GM23338 (cell line): ENCODE measurements around the gene ACAD10. TPM values are rescaled to one million over a fixed set of nuclear protein-coding genes. Genes with fewer than 3 reads are reported as not detected.

Experiments used
- ATAC-seq: fragments of 200-7000 bp; cut with Tn5 transposase; 3 replicates; pipeline ENCODE4 v1.9.1; 2020
- DNase-seq: peaks from one replicate; pipeline ENCODE4 v3.0.0-alpha.2; 2015; ENCODE audit warnings: low spot score
- H2AFZ ChIP-seq: fragments of 200-600 bp; sonication (generic); 2 replicates; pipeline ENCODE4 v1.8.0; 2016; ENCODE audit warnings: antibody characterized with exemption, mild to moderate bottlenecking, moderate library complexity
- H3F3A ChIP-seq: fragments of 200-600 bp; sonication (generic); replicated peaks from 2 replicates; pipeline ENCODE4 v1.8.0; 2017; ENCODE audit warnings: antibody characterized with exemption, mixed run types, low read depth
- H3K27ac ChIP-seq: fragments of 200-600 bp; sonication (generic); 2 replicates; pipeline ENCODE4 v1.6.1; 2016; ENCODE audit warnings: low read depth
- H3K27me3 ChIP-seq: fragments of 200-600 bp; sonication (generic); 2 replicates; pipeline ENCODE4 v1.8.0; 2016; ENCODE audit warnings: mild to moderate bottlenecking, mixed run types, moderate library complexity; ENCODE audit not compliant: insufficient read depth
- H3K36me3 ChIP-seq: fragments of 200-600 bp; sonication (generic); 2 replicates; pipeline ENCODE4 v1.8.0; 2016; ENCODE audit warnings: mild to moderate bottlenecking; ENCODE audit not compliant: insufficient read depth
- H3K4me1 ChIP-seq: fragments of 200-600 bp; sonication (generic); 2 replicates; pipeline ENCODE4 v1.8.0; 2016; ENCODE audit warnings: mild to moderate bottlenecking, moderate library complexity; ENCODE audit not compliant: insufficient read depth
- H3K4me2 ChIP-seq: fragments of 200-600 bp; sonication (generic); 2 replicates; pipeline ENCODE4 v1.7.1; 2017; ENCODE audit warnings: mixed run types
- H3K4me3 ChIP-seq: fragments of 200-600 bp; sonication (generic); 2 replicates; pipeline ENCODE4 v1.6.1; 2016; ENCODE audit warnings: mixed run types
- H3K79me2 ChIP-seq: fragments of 200-600 bp; sonication (generic); replicated peaks from 2 replicates; pipeline ENCODE4 v1.8.0; 2017; ENCODE audit warnings: mild to moderate bottlenecking; ENCODE audit not compliant: insufficient read depth
- H3K9me2 ChIP-seq: fragments of 200-600 bp; sonication (generic); 2 replicates; pipeline ENCODE4 v1.8.0; 2017; ENCODE audit not compliant: insufficient read depth
- H4K20me1 ChIP-seq: fragments of 200-600 bp; sonication (generic); replicated peaks from 2 replicates; pipeline ENCODE4 v1.8.0; 2017; ENCODE audit warnings: mild to moderate bottlenecking; ENCODE audit not compliant: insufficient read depth
- H3K27ac Mint-ChIP-seq: 2 replicates; pipeline ENCODE4 v1.8.0; 2020; ENCODE audit warnings: inconsistent platforms, mild to moderate bottlenecking, moderate library complexity, mixed read lengths
- H3K27me3 Mint-ChIP-seq: 3 replicates; pipeline ENCODE4 v1.8.0; 2022; ENCODE audit warnings: low read depth, mild to moderate bottlenecking, moderate library complexity, mixed read lengths, inconsistent platforms; ENCODE audit not compliant: insufficient read depth, poor library complexity
- H3K36me3 Mint-ChIP-seq: 3 replicates; pipeline ENCODE4 v1.8.0; 2021; ENCODE audit warnings: low read depth, mild to moderate bottlenecking, inconsistent platforms, moderate library complexity, mixed read lengths
- H3K4me1 Mint-ChIP-seq: 3 replicates; pipeline ENCODE4 v1.8.0; 2020; ENCODE audit warnings: mild to moderate bottlenecking, inconsistent platforms, mixed read lengths
- H3K4me3 Mint-ChIP-seq: 3 replicates; pipeline ENCODE4 v1.8.0; 2021; ENCODE audit warnings: moderate library complexity, mild to moderate bottlenecking, inconsistent platforms, mixed read lengths
- H3K9me3 Mint-ChIP-seq: 3 replicates; pipeline ENCODE4 v1.8.0; 2020; ENCODE audit warnings: moderate library complexity, mild to moderate bottlenecking, inconsistent platforms, mixed read lengths
- CREB1 ChIP-seq: fragments of 250-450 bp; sonication (Bioruptor Pico); IDR thresholded peaks from 2 replicates; pipeline ENCODE4 v1.5.0; 2020; ENCODE audit warnings: low read depth, mild to moderate bottlenecking, moderate library complexity
- CTCF ChIP-seq, 2 experiments: fragments of 200-600 bp in 1 of 2; sonication (generic) in 1 of 2; conservative IDR thresholded peaks; 2 replicates each; pipeline versions ENCODE4 v1.5.1 to v1.6.1; 2016 to 2017; ENCODE audit warnings: antibody characterized with exemption in 2 of 2, low read depth in 2 of 2, mild to moderate bottlenecking in 2 of 2, moderate library complexity in 1 of 2
- EZH2 ChIP-seq: fragments of 200-600 bp; sonication (generic); IDR thresholded peaks from one replicate; pipeline ENCODE4 v1.8.0; 2017; ENCODE audit warnings: antibody characterized with exemption, mild to moderate bottlenecking, low read depth; ENCODE audit not compliant: unreplicated experiment
- EZH2phosphoT487 ChIP-seq: fragments of 200-600 bp; sonication (generic); IDR thresholded peaks from one replicate; pipeline ENCODE4 v1.8.1; 2018; ENCODE audit warnings: antibody characterized with exemption; ENCODE audit not compliant: unreplicated experiment
- JUNB ChIP-seq: IDR thresholded peaks from one replicate; pipeline ENCODE4 v1.6.1; 2016; ENCODE audit warnings: antibody characterized with exemption; ENCODE audit not compliant: unreplicated experiment
- NANOG ChIP-seq: IDR thresholded peaks from 2 replicates; pipeline ENCODE4 v1.6.1; 2016; ENCODE audit warnings: antibody characterized with exemption, borderline replicate concordance
- STAT1 ChIP-seq: IDR thresholded peaks from one replicate; pipeline ENCODE4 v1.6.1; 2016; ENCODE audit warnings: antibody characterized with exemption; ENCODE audit not compliant: unreplicated experiment
- ZNF114 ChIP-seq: fragments of 250-450 bp; sonication (Bioruptor Pico); IDR thresholded peaks from 2 replicates; pipeline ENCODE4 v1.5.0; 2020; ENCODE audit warnings: mild to moderate bottlenecking, moderate library complexity
- ZNF331 ChIP-seq: fragments of 250-450 bp; sonication (Bioruptor Pico); IDR thresholded peaks from 2 replicates; pipeline ENCODE4 v1.5.0; 2020; ENCODE audit warnings: low read depth, mild to moderate bottlenecking, moderate library complexity
- ZNF462 ChIP-seq: fragments of 250-450 bp; sonication (Bioruptor Pico); IDR thresholded peaks from 2 replicates; pipeline ENCODE4 v1.5.0; 2020; ENCODE audit warnings: mild to moderate bottlenecking, moderate library complexity
- polyA plus RNA-seq: library from polyadenylated mRNA; unstranded; fragments of >200 nt; fragmentation: Nextera tagmentation; extraction: Ambion mirVana; gene quantifications from 2 replicates; pipeline ENCODE4 v1.2.1, GENCODE V29; 2016
- total RNA-seq: library from RNA; depleted of rRNA; stranded (reverse); fragments of >200 nt; shearing (Covaris generic); gene quantifications from 2 replicates; pipeline ENCODE4 v1.2.3, GENCODE V29; 2014
- TF ChIP-seq, protein P1 (sequence below): IDR thresholded peaks from 2 replicates; pipeline ENCODE4 v1.6.1; 2016; ENCODE audit warnings: antibody characterized with exemption
- TF ChIP-seq, protein P2 (sequence below): IDR thresholded peaks from one replicate; pipeline ENCODE4 v1.6.1; 2018; ENCODE audit warnings: antibody characterized with exemption; ENCODE audit not compliant: unreplicated experiment

ACAD10 gene
- total and polyA plus RNA-seq, 2 experiments from 2014 or later, result 16.3 to 23.1 TPM

DNA sequence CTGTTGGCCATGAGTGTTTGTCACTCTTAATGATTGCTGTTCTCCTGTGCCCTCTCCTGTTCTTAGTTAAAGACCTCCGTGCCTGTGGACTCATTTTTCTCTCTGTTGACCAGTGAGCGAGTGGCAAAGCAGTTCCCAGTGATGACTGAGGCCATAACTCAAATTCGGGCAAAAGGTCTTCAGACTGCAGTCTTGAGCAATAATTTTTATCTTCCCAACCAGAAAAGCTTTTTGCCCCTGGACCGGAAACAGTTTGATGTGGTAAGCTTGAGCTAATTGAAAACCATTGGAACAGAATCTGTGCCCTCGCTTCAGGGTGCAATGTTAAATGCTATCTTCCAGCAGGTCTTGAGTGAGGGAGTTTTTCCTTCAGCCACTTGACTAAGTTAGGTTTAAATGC lies 19.8 kb downstream of the ACAD10 start (continued):
- TF ChIP-seq, protein P1, sequence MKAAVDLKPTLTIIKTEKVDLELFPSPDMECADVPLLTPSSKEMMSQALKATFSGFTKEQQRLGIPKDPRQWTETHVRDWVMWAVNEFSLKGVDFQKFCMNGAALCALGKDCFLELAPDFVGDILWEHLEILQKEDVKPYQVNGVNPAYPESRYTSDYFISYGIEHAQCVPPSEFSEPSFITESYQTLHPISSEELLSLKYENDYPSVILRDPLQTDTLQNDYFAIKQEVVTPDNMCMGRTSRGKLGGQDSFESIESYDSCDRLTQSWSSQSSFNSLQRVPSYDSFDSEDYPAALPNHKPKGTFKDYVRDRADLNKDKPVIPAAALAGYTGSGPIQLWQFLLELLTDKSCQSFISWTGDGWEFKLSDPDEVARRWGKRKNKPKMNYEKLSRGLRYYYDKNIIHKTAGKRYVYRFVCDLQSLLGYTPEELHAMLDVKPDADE, result no peak
- TF ChIP-seq ZNF114, result no peak

GRCh38 chr12:111706145-111706544 lies 20.3 kb downstream of the ACAD10 start:
- Histone ChIP-seq H3K4me3 (no peak overlapping the region), H3K36me3 (peaks cover 10% of the 10 kb centered on the region; the same call in 1 of the 2 replicates), H4K20me1 (no peaks in the 10 kb centered on the region; the same call in 1 of the 2 replicates), H3K27ac (no peak overlapping the region), H3K27me3 (no peaks in the 10 kb centered on the region), H3F3A (no peaks in the 10 kb centered on the region), H3K79me2 (no peaks in the 10 kb centered on the region), H3K4me2 (no peak overlapping the region), H3K9me2 (no peaks in the 10 kb centered on the region), H3K4me1 (no peaks in the 10 kb centered on the region), H2AFZ (no peak overlapping the region)
- ATAC-seq, result no peak
- H3K9me3 Mint-ChIP-seq, result no peaks in the 10 kb centered on the region
- H3K27ac Mint-ChIP-seq, result no peak overlapping the region
- H3K36me3 Mint-ChIP-seq, result peaks cover 18% of the 10 kb centered on the region
- H3K4me3 Mint-ChIP-seq, result no peak overlapping the region
- H3K27me3 Mint-ChIP-seq, result peaks cover 4% of the 10 kb centered on the region
- H3K4me1 Mint-ChIP-seq, result no peaks in the 10 kb centered on the region
- no peak for DNase-seq
- TF ChIP-seq NANOG (no peak), EZH2 (no peak), ZNF462 (no peak), JUNB (no peak), EZH2phosphoT487 (no peak), ZNF331 (CRISPR knock-in tag) (no peak), CTCF (conservative IDR thresholded peaks at IDR 0.05; ENCODE audit: low read depth in 2 of 2) (no peak), CREB1 (CRISPR knock-in tag) (no peak), STAT1 (no peak)
- TF ChIP-seq, protein P1, result no peak
- TF ChIP-seq, protein P2, sequence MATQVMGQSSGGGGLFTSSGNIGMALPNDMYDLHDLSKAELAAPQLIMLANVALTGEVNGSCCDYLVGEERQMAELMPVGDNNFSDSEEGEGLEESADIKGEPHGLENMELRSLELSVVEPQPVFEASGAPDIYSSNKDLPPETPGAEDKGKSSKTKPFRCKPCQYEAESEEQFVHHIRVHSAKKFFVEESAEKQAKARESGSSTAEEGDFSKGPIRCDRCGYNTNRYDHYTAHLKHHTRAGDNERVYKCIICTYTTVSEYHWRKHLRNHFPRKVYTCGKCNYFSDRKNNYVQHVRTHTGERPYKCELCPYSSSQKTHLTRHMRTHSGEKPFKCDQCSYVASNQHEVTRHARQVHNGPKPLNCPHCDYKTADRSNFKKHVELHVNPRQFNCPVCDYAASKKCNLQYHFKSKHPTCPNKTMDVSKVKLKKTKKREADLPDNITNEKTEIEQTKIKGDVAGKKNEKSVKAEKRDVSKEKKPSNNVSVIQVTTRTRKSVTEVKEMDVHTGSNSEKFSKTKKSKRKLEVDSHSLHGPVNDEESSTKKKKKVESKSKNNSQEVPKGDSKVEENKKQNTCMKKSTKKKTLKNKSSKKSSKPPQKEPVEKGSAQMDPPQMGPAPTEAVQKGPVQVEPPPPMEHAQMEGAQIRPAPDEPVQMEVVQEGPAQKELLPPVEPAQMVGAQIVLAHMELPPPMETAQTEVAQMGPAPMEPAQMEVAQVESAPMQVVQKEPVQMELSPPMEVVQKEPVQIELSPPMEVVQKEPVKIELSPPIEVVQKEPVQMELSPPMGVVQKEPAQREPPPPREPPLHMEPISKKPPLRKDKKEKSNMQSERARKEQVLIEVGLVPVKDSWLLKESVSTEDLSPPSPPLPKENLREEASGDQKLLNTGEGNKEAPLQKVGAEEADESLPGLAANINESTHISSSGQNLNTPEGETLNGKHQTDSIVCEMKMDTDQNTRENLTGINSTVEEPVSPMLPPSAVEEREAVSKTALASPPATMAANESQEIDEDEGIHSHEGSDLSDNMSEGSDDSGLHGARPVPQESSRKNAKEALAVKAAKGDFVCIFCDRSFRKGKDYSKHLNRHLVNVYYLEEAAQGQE, result no peak
